GM12878 (cell line): ENCODE measurements around the gene CDK13. TPM values are rescaled to one million over a fixed set of nuclear protein-coding genes. Genes with fewer than 3 reads are reported as not detected.

Experiments
- ATAC-seq: fragments of 200-7000 bp; cut with Tn5 transposase; 3 replicates; pipeline ENCODE4 v1.9.1; 2020; ENCODE audit warnings: mild to moderate bottlenecking, moderate library complexity
- BruUV-seq: library from RNA; stranded (reverse); fragments of 400-500 nt; replicated peaks from 2 replicates; lab custom pipeline; 2021; lab: Mats Ljungman, UMichigan
- CTCF ChIA-PET: fragments of 300-600 bp; sonication (Branson Sonifier 250); formaldehyde crosslinking; extraction: SDS; loops from one replicate; lab custom pipeline; 2021; ENCODE audit warnings: inconsistent platforms; lab: Yijun Ruan, JAX
- POLR2A ChIA-PET: fragments of 350-600 bp; formaldehyde crosslinking; extraction: SDS; loops from one replicate; lab custom pipeline; 2021; ENCODE audit warnings: inconsistent platforms; lab: Charles Lee
- RAD21 ChIA-PET: fragments of 300-600 bp; sonication (Branson Sonifier 250); formaldehyde crosslinking; loops from one replicate; lab custom pipeline; 2023; ENCODE audit warnings: antibody characterized with exemption; ENCODE audit not compliant: unreplicated experiment; lab: Charles Lee
- SMC1A ChIA-PET: fragments of 300-600 bp; sonication (Branson Sonifier 250); formaldehyde crosslinking; loops from one replicate; lab custom pipeline; 2023; ENCODE audit not compliant: unreplicated experiment, uncharacterized antibody; lab: Charles Lee
- DNase-seq: peaks from one replicate; pipeline ENCODE4 v3.0.0-alpha.2; 2011; ENCODE audit warnings: low read depth, low spot score
- FAIRE-seq: peaks from 3 replicates; lab custom pipeline; 2011; peaks lifted over from hg19 to GRCh38; lab: Jason Lieb, UNC
- H2AFZ ChIP-seq: 2 replicates; pipeline ENCODE4 v1.6.0; 2011; ENCODE audit warnings: low read depth, low read length, control low read depth; ENCODE audit not compliant: control insufficient read depth
- H3K27ac ChIP-seq: 2 replicates; pipeline ENCODE4 v1.5.1; 2011; ENCODE audit warnings: control low read depth; ENCODE audit not compliant: control insufficient read depth, insufficient read depth
- H3K27me3 ChIP-seq, 2 experiments: replicated peaks in 1 of 2; 2 replicates each; pipeline versions ENCODE4 v1.6.0 to v1.6.1; 2011; ENCODE audit warnings: low read length in 1 of 2; ENCODE audit not compliant: control insufficient read depth in 2 of 2, insufficient read depth in 2 of 2
- H3K36me3 ChIP-seq, 2 experiments: 2 replicates each; pipeline ENCODE4 v1.5.1; 2011; ENCODE audit warnings: low read length in 1 of 2; ENCODE audit not compliant: control insufficient read depth in 2 of 2, insufficient read depth in 2 of 2
- H3K4me1 ChIP-seq: 2 replicates; pipeline ENCODE4 v1.6.1; 2011; ENCODE audit warnings: mild to moderate bottlenecking, low read length, moderate library complexity, mixed read lengths; ENCODE audit not compliant: control insufficient read depth, insufficient read depth
- H3K4me2 ChIP-seq: 2 replicates; pipeline ENCODE4 v1.6.0; 2011; ENCODE audit warnings: control low read depth; ENCODE audit not compliant: control insufficient read depth, insufficient read depth
- H3K4me3 ChIP-seq: fragments of 200-600 bp; sonication (generic); 2 replicates; pipeline ENCODE4 v1.5.1; 2016
- H3K79me2 ChIP-seq: 2 replicates; pipeline ENCODE4 v1.6.0; 2011; ENCODE audit warnings: low read length; ENCODE audit not compliant: control insufficient read depth, insufficient read depth
- H3K9ac ChIP-seq: 2 replicates; pipeline ENCODE4 v1.8.0; 2011; ENCODE audit warnings: low read length, control low read depth, mixed read lengths; ENCODE audit not compliant: control insufficient read depth, insufficient read depth
- H3K9me3 ChIP-seq: replicated peaks from 3 replicates; pipeline ENCODE4 v1.5.1; 2011; ENCODE audit warnings: mild to moderate bottlenecking, low read length; ENCODE audit not compliant: control insufficient read depth, insufficient read depth
- H4K20me1 ChIP-seq: 2 replicates; pipeline ENCODE4 v1.6.0; 2011; ENCODE audit not compliant: control insufficient read depth, insufficient read depth
- BACH1 ChIP-seq: fragments of 450-650 bp; IDR thresholded peaks from 2 replicates; pipeline ENCODE4 v1.6.1; 2017; ENCODE audit warnings: mild to moderate bottlenecking, borderline replicate concordance
- BCLAF1 ChIP-seq: fragments of 450-650 bp; IDR thresholded peaks from 2 replicates; pipeline ENCODE4 v1.6.1; 2017; ENCODE audit warnings: antibody characterized with exemption, mild to moderate bottlenecking, moderate library complexity
- CBFB ChIP-seq: IDR thresholded peaks from 2 replicates; pipeline ENCODE4 v1.6.1; 2016; ENCODE audit warnings: antibody characterized with exemption, low read depth
- CBX3 ChIP-seq: fragments of 200-600 bp; sonication (generic); IDR thresholded peaks from 2 replicates; pipeline ENCODE4 v1.6.1; 2016; ENCODE audit warnings: low read depth, borderline replicate concordance
- CEBPB ChIP-seq, 2 experiments: fragments of 150-350 bp in 1 of 2; IDR thresholded peaks; 2 replicates each; pipeline ENCODE4 v1.6.1; 2012 to 2014; ENCODE audit warnings: low read depth in 2 of 2, low read length in 2 of 2, borderline replicate concordance in 1 of 2, inconsistent platforms in 1 of 2
- CHD1 ChIP-seq: IDR thresholded peaks from 2 replicates; pipeline ENCODE4 v1.6.1; 2012; ENCODE audit warnings: low read depth, low read length, improper control_type of control experiment
- CREM ChIP-seq: IDR thresholded peaks from 2 replicates; pipeline ENCODE4 v1.6.1; 2014; ENCODE audit warnings: antibody characterized with exemption, low read depth
- NBN ChIP-seq: fragments of 450-650 bp; IDR thresholded peaks from 2 replicates; pipeline ENCODE4 v1.6.1; 2016
- NFYB ChIP-seq: IDR thresholded peaks from 2 replicates; pipeline ENCODE4 v1.6.1; 2011; ENCODE audit warnings: low read depth, mild to moderate bottlenecking, low read length, improper control_type of control experiment, moderate library complexity; ENCODE audit not compliant: insufficient read depth
- POLR2A ChIP-seq: IDR thresholded peaks from 2 replicates; pipeline ENCODE4 v1.6.1; 2011; ENCODE audit warnings: low read depth, mild to moderate bottlenecking, low read length
- TAF1 ChIP-seq: IDR thresholded peaks from 2 replicates; pipeline ENCODE4 v1.6.1; 2011; ENCODE audit warnings: mild to moderate bottlenecking, low read depth, low read length, borderline replicate concordance
- WRNIP1 ChIP-seq: IDR thresholded peaks from 2 replicates; pipeline ENCODE4 v1.6.1; 2011; ENCODE audit warnings: low read depth, low read length, improper control_type of control experiment, borderline replicate concordance
- ZBED1 ChIP-seq: IDR thresholded peaks from 2 replicates; pipeline ENCODE4 v1.6.1; 2016; ENCODE audit warnings: borderline replicate concordance
- ZBTB4 ChIP-seq: fragments of 450-650 bp; formaldehyde crosslinking; IDR thresholded peaks from 2 replicates; pipeline ENCODE4 v1.4.0; 2022; ENCODE audit warnings: mild to moderate bottlenecking, moderate library complexity
- WGBS: methylation state at CpG from one replicate; pipeline ENCODE4 v1.1.6; 2016; ENCODE audit warnings: low lambda C conversion rate; ENCODE audit not compliant: insufficient replicate concordance, insufficient coverage; ENCODE audit errors: missing lambda C conversion rate; 5-methylcytosine and 5-hydroxymethylcytosine counted together
- in situ Hi-C: fragments of 300-500 bp; cut with MboI; formaldehyde crosslinking; loops from 9 replicates; pipeline ENCODE4 v1.14.3; 2018; ENCODE audit warnings: mixed read lengths
- intact Hi-C: fragments of 100-400 bp; cut with micrococcal nuclease; formaldehyde crosslinking; loops from one replicate; pipeline ENCODE4 v1.14.2; 2022; ENCODE audit not compliant: unreplicated experiment
- polyA plus RNA-seq, 11 experiments: library from polyadenylated mRNA; depleted of rRNA in 4 of 11; unstranded in 6 of 11; stranded (reverse) in 5 of 11; fragments of >200 nt; fragmentation: Nextera tagmentation in 4 of 11; fragmentation: Illumina TruSeq in 1 of 11; extraction: Ambion mirVana in 4 of 11; extraction: Trizol in 1 of 11; gene quantifications; 1 replicate in 1 of 11; 2 replicates in 10 of 11; pipeline versions ENCODE4 v1.2.1 to v1.2.3, GENCODE V29; 2011 to 2016; ENCODE audit warnings: inconsistent platforms in 2 of 11, missing spikeins in 2 of 11, low read depth in 1 of 11
- total RNA-seq, 4 experiments: library from RNA; depleted of rRNA in 3 of 4; stranded (reverse); fragments of >200 nt in 3 of 4; fragmentation: Illumina TruSeq in 1 of 4; extraction: Trizol in 1 of 4; gene quantifications; 2 replicates each; pipeline versions ENCODE4 v1.2.1 to v1.2.3, GENCODE V29; 2013 to 2021
- TF ChIP-seq, protein P1 (sequence below): IDR thresholded peaks from 2 replicates; pipeline ENCODE4 v1.6.1; 2011; ENCODE audit warnings: borderline replicate concordance, low read depth, mild to moderate bottlenecking, moderate library complexity, mixed read lengths, low read length; ENCODE audit not compliant: insufficient read depth; ENCODE audit errors: extremely low read length
- TF ChIP-seq, protein P2 (sequence below): fragments of 450-650 bp; IDR thresholded peaks from 2 replicates; pipeline ENCODE4 v1.6.1; 2016; ENCODE audit warnings: mild to moderate bottlenecking

The CDK13 gene
- total and polyA plus RNA-seq, 10 of the 15 experiments (the other 5 are each of a cell fraction or from before 2014, with no cell fraction given): 10.8 to 44.4 (median 28.0) TPM

GRCh38 chr7:40014376-40014775, 64.3 kb downstream of the CDK13 start:
- ChIA-PET POLR2A (interaction anchor here (0.6 kb wide), 1 partner anchor 9 kb away, joined by 4 read pairs; no protein-coding TSS in a partner anchor), RAD21 (interaction anchor here (0.7 to 1.7 kb wide), 3 partner anchors 60 to 510 kb away, joined by 3 to 4 read pairs (median 3); no protein-coding TSS in a partner anchor), CTCF (interaction anchor here (1.1 to 2.2 kb wide), 3 partner anchors 24 to 528 kb away, joined by 3 to 6 read pairs (median 4); no protein-coding TSS in a partner anchor), SMC1A (interaction anchor here (0.9 to 1.5 kb wide), 2 partner anchors 511 to 516 kb away, joined by 3 read pairs; no protein-coding TSS in a partner anchor)
- no peak for ATAC-seq
- no peaks in the 10 kb centered on the region; a peak in 1 of 4 replicates for H3K36me3 ChIP-seq
- no peak overlapping the region for H3K4me3 ChIP-seq
- whole genome bisulfite sequencing: 81% methylated on average over 4 of the region's 4 CpGs
- H3K27ac ChIP-seq: no peak overlapping the region
- no peak overlapping the region for H2AFZ ChIP-seq
- in situ Hi-C loops: loop anchor here (5.0 kb wide), 1 partner anchor 513 kb away; no protein-coding TSS in a partner anchor
- H3K9ac ChIP-seq: no peak overlapping the region
- H4K20me1 ChIP-seq: no peaks in the 10 kb centered on the region
- no peak for DNase-seq
- BruUV-seq: no TSS peak
- FAIRE-seq: no peak
- no peak overlapping the region for H3K4me2 ChIP-seq
- H3K79me2 ChIP-seq: no peaks in the 10 kb centered on the region; the same call in 1 of the 2 replicates
- H3K9me3 ChIP-seq: no peaks in the 10 kb centered on the region
- no peak for TF ChIP-seq CBFB
- TF ChIP-seq CREM: no peak
- no peak for TF ChIP-seq NFYB
- TF ChIP-seq, protein P1, sequence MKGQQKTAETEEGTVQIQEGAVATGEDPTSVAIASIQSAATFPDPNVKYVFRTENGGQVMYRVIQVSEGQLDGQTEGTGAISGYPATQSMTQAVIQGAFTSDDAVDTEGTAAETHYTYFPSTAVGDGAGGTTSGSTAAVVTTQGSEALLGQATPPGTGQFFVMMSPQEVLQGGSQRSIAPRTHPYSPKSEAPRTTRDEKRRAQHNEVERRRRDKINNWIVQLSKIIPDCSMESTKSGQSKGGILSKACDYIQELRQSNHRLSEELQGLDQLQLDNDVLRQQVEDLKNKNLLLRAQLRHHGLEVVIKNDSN: no peak
- TF ChIP-seq CBX3: no peak
- TF ChIP-seq TAF1: no peak
- TF ChIP-seq NBN: no peak
- no peak for TF ChIP-seq WRNIP1
- TF ChIP-seq, protein P2, sequence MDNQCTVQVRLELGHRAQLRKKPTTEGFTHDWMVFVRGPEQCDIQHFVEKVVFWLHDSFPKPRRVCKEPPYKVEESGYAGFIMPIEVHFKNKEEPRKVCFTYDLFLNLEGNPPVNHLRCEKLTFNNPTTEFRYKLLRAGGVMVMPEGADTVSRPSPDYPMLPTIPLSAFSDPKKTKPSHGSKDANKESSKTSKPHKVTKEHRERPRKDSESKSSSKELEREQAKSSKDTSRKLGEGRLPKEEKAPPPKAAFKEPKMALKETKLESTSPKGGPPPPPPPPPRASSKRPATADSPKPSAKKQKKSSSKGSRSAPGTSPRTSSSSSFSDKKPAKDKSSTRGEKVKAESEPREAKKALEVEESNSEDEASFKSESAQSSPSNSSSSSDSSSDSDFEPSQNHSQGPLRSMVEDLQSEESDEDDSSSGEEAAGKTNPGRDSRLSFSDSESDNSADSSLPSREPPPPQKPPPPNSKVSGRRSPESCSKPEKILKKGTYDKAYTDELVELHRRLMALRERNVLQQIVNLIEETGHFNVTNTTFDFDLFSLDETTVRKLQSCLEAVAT: no peak
- no peak for TF ChIP-seq BCLAF1
- TF ChIP-seq ZBTB4 (CRISPR knock-in tag): no peak
- no peak for TF ChIP-seq POLR2A
- TF ChIP-seq CEBPB (IDR thresholded peaks at IDR 0.05; ENCODE audit: borderline replicate concordance in 1 of 2, low read depth in 2 of 2, low read length in 2 of 2): no peak
- no peak for TF ChIP-seq CHD1
- no peak for TF ChIP-seq BACH1
- TF ChIP-seq ZBED1: no peak
- no peaks in the 10 kb centered on the region for H3K27me3 ChIP-seq
- intact Hi-C loops: no loop called here
- H3K4me1 ChIP-seq: peaks cover 11% of the 10 kb centered on the region
